Measurements from ENCODE around the gene ADGRG6. TPM values are rescaled to one million over a fixed set of nuclear protein-coding genes. Genes with fewer than 3 reads are reported as not detected.

ADGRG6 gene
- total and polyA plus RNA-seq, 2 donors (not counting 1 experiment from before 2014, with no cell fraction given), result 0.03 TPM; not detected in 1

DNA sequence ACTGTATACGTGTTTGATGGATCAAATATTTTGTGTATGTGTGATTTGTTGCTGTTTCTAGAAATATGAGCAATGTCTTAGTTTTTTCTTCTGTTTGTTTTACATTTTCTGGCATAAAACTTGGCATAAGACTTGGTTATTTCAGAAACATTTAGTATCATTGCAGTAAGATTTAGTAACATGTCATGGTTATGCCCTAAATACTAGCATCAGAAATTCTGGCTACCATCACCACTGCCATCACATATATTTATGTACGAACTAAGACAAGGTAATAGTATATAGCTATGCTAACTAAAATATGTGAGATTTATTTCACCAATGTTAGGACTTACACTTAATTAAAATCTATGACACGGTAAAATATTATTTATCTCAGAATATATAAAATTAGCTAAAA is 10.3 kb upstream of the ADGRG6 start:
- H4K20me1 ChIP-seq (ENCODE audit: control insufficient read depth, insufficient read depth, low read length, poor library complexity, severe bottlenecking), result no peaks in the 10 kb centered on the region
- ATAC-seq (ENCODE audit: low read depth) (no peak), DNase-seq (no peak)
- H3K9me3 ChIP-seq (ENCODE audit: control extremely low read depth in 1 of 3, control insufficient read depth in 2 of 3, insufficient read depth in 1 of 3, low read length in 2 of 3), result no peaks in the 10 kb centered on the region
- no peaks in the 10 kb centered on the region for H3K4me1 ChIP-seq (ENCODE audit: control insufficient read depth in 2 of 2, insufficient read depth in 2 of 2, low read length in 2 of 2)
- ChIA-PET CTCF (no interaction called here), POLR2A (no interaction called here)
- no peak overlapping the region for H3K27ac ChIP-seq (ENCODE audit: low read length in 2 of 2)
- H3K27me3 Mint-ChIP-seq, result peaks cover 8% of the 10 kb centered on the region
- intact Hi-C loops (cut with micrococcal nuclease), result no loop called here
- no peaks in the 10 kb centered on the region for H3K79me2 ChIP-seq (ENCODE audit: control insufficient read depth, insufficient read depth, low read length)
- no peak overlapping the region for H3K4me2 ChIP-seq (replicated peaks; ENCODE audit: low read depth, low read length, poor library complexity, severe bottlenecking)
- no CpG with 5 or more reads among the region's 3 CpGs for WGBS (ENCODE audit: insufficient coverage)
- H3K4me1 Mint-ChIP-seq, result peaks cover 3% of the 10 kb centered on the region
- no peak overlapping the region for H3K4me3 Mint-ChIP-seq
- no peak overlapping the region for H3K27ac Mint-ChIP-seq
- TF ChIP-seq CTCF (IDR thresholded peaks at IDR 0.05) (no peak), EZH2 (IDR thresholded peaks at IDR 0.05; ENCODE audit: borderline replicate concordance, insufficient read depth, low read depth, low read length, poor library complexity, severe bottlenecking) (no peak)
- no peaks in the 10 kb centered on the region for H3K27me3 ChIP-seq (replicated peaks in 1 of 4; ENCODE audit: control extremely low read depth in 1 of 4, control insufficient read depth in 3 of 4, insufficient read depth in 4 of 4, low read length in 3 of 4)
- H3K9ac ChIP-seq (ENCODE audit: low read length), result no peak overlapping the region
- H2AFZ ChIP-seq (ENCODE audit: insufficient read depth, low read depth, low read length, poor library complexity, severe bottlenecking), result no peak overlapping the region
- no peaks in the 10 kb centered on the region for H3K36me3 ChIP-seq (replicated peaks in 1 of 2; ENCODE audit: control extremely low read depth in 1 of 2, control insufficient read depth in 1 of 2, extremely low read depth in 1 of 2, insufficient read depth in 2 of 2, low read length in 1 of 2)
- H3K4me3 ChIP-seq (ENCODE audit: control extremely low read depth in 1 of 5, extremely low read depth in 1 of 5, insufficient read depth in 1 of 5, low read depth in 2 of 5, low read length in 4 of 5), result no peak overlapping the region
- no peaks in the 10 kb centered on the region for H3K9me3 Mint-ChIP-seq (ENCODE audit: insufficient read depth)

DNA sequence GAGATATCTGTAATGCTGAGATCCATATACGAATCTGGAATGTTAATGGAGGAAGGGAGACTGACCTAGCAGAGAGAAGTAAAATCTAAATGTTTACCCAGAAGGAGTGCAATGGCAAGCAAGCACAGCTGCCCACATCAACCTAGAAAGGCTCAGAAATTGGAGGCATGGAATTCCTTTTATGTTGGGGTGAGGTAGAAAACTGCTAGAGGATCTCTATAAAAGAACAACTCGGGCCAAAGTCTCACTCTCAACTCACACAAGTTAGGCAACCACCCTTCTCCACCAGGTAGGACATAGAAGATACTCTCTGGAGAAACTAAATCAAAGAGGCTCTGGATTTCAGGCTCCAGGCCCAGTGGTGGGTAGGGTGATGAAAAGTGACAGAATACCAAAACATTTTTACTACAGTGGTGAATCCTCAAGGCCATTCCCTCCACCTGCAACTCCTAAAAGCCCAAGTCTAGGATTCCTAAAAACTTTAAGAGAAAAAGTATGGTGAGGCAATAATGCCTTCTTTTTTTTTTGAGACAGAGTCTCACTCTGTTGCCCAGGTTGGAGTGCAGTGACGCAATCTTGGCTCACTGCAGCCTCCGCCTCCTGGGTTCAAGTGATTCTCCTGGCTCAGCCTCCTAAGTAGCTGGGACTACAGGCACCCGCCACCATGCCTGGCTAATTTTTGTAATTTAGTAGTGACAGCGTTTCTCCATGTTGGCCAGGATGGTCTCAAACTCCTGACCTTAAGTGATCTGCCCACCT is 9.5 kb upstream of the ADGRG6 start:
- ChIA-PET POLR2A (no interaction called here), CTCF (no interaction called here)
- H3K9ac ChIP-seq (ENCODE audit: low read length), result no peak overlapping the region
- 93% methylated on average over 4 of the region's 6 CpGs for WGBS (ENCODE audit: insufficient coverage)
- Mint-ChIP-seq H3K4me1 (peaks cover 3% of the 10 kb centered on the region), H3K27ac (no peak overlapping the region), H3K4me3 (no peak overlapping the region), H3K9me3 (ENCODE audit: insufficient read depth) (no peaks in the 10 kb centered on the region), H3K27me3 (peaks cover 8% of the 10 kb centered on the region)
- no peak overlapping the region for H3K4me2 ChIP-seq (replicated peaks; ENCODE audit: low read depth, low read length, poor library complexity, severe bottlenecking)
- H3K27ac ChIP-seq (ENCODE audit: low read length in 2 of 2), result no peak overlapping the region
- H2AFZ ChIP-seq (ENCODE audit: insufficient read depth, low read depth, low read length, poor library complexity, severe bottlenecking), result no peak overlapping the region
- no peak for DNase-seq
- no peaks in the 10 kb centered on the region for H3K9me3 ChIP-seq (ENCODE audit: control extremely low read depth in 1 of 3, control insufficient read depth in 2 of 3, insufficient read depth in 1 of 3, low read length in 2 of 3)
- no peak for ATAC-seq (ENCODE audit: low read depth)
- no peaks in the 10 kb centered on the region for H3K79me2 ChIP-seq (ENCODE audit: control insufficient read depth, insufficient read depth, low read length)
- no peaks in the 10 kb centered on the region for H3K27me3 ChIP-seq (replicated peaks in 1 of 4; ENCODE audit: control extremely low read depth in 1 of 4, control insufficient read depth in 3 of 4, insufficient read depth in 4 of 4, low read length in 3 of 4)
- H3K4me3 ChIP-seq (ENCODE audit: control extremely low read depth in 1 of 5, extremely low read depth in 1 of 5, insufficient read depth in 1 of 5, low read depth in 2 of 5, low read length in 4 of 5), result no peak overlapping the region
- intact Hi-C loops (cut with micrococcal nuclease), result no loop called here
- TF ChIP-seq CTCF (IDR thresholded peaks at IDR 0.05) (no peak), EZH2 (IDR thresholded peaks at IDR 0.05; ENCODE audit: borderline replicate concordance, insufficient read depth, low read depth, low read length, poor library complexity, severe bottlenecking) (no peak)
- H3K4me1 ChIP-seq (ENCODE audit: control insufficient read depth in 2 of 2, insufficient read depth in 2 of 2, low read length in 2 of 2), result no peaks in the 10 kb centered on the region
- H3K36me3 ChIP-seq (replicated peaks in 1 of 2; ENCODE audit: control extremely low read depth in 1 of 2, control insufficient read depth in 1 of 2, extremely low read depth in 1 of 2, insufficient read depth in 2 of 2, low read length in 1 of 2), result no peaks in the 10 kb centered on the region
- H4K20me1 ChIP-seq (ENCODE audit: control insufficient read depth, insufficient read depth, low read length, poor library complexity, severe bottlenecking), result no peaks in the 10 kb centered on the region

Measured in B cell (primary cell).